LNCAP (cell line): ENCODE measurements around the gene NOP16.

Experiments
- CTCF ChIP-seq: fragments of 450-650 bp; IDR thresholded peaks from 2 replicates; pipeline ENCODE4 v1.5.1; 2017; ENCODE audit warnings: mild to moderate bottlenecking

Gene NOP16

GRCh38 chr5:176414704-176415103 lies 26.3 kb upstream of the NOP16 start:
- no peak for TF ChIP-seq CTCF

GRCh38 chr5:176413709-176414191 lies 25.4 kb upstream of the NOP16 start:
- no peak for TF ChIP-seq CTCF

DNA sequence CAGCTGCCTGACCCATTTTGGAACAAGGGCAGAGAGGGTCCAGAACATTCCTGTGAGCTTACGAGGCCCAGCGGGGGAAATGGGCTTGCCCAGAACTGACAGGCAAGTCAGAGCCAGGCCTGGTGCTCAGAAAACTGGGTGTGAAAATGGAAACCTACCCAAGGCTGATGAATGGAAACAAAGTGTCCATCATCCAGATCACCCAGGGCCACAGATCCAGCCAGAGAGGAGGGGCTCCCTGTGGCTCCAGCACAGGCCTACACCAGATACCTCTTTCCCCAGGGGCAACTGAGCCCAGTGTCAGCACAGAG lies 24.8 kb upstream of the NOP16 start:
- TF ChIP-seq CTCF = no peak

GRCh38 chr5:176412517-176413254 lies 24.3 kb upstream of the NOP16 start:
- no peak for TF ChIP-seq CTCF

GRCh38 chr5:176410486-176411180 lies 22.2 kb upstream of the NOP16 start:
- no peak for TF ChIP-seq CTCF

DNA sequence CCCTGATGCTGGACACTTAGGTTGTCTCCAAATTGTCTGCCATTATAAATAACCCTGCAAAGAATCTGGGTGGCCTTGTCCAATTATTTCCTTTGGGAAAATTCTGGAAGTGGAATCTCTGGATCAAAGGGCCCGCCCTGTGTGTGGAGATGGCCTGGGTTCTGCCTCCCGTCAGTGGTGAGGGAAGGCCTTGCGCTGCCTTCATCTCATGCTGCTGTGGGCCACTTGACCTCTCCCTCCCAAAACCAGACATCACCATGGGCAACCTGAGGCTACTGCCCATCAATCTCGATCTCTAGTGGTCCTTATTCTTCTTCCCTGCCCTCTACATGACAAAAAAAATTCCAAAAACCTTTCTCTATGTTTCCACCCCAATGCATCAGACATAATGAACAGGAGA lies 21.4 kb upstream of the NOP16 start:
- TF ChIP-seq CTCF = no peak

DNA sequence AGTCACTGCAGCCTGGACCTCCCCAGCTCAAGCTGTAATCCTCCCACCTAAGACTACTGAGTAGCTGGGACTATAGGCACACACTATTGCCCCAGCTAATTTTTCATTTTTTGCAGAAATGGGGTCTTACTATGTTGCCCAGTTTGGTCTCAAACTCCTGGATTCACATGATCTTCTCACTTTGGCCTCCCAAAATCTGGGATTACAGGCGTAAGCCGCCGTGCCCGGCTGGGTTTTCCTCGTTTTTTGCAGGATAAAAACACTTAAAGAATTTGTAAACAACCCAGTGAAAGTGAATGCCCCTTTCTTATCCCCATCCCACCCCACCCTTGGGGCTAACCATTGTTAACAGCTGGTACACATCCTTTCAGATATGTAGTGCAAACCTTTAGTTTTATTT lies 20.2 kb upstream of the NOP16 start:
- no peak for TF ChIP-seq CTCF
